Stimulated activated CD8-positive, alpha-beta memory T cell treated with anti-CD3 and anti-CD28 coated beads, Interleukin-4, amount 100 ng/mL, for 24 hours (primary cell): ENCODE results near the gene B3GLCT.
"Not testable (repeated sequence)": the region's sequence is repeated elsewhere in the genome, so short reads cannot be mapped to it uniquely, and the experiment has no call there.

ENCODE experiments used
- DNase-seq: peaks from one replicate; pipeline ENCODE4 v3.0.0-alpha.2; 2020; ENCODE audit warnings: low read depth

Gene B3GLCT

DNA sequence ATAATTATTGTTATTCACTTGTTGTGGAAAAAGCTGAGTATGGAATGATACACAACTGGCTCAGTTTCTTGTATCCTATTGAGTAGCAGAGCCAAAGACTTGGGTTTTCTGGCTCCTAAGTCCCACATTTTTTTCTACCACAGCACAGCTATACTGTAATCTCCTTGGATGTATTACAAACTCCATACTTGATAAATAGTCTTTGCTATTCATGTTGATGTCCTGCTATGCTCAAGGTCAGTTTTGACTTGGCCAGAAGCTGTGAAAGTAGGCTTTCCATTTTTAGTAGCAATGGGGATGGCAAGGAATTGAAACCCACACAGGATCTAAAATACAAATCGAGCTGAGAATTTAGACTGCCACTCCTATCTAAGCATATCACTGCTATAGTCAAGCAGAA, 79.1 kb downstream of the B3GLCT start:
- no peak for DNase-seq

DNA sequence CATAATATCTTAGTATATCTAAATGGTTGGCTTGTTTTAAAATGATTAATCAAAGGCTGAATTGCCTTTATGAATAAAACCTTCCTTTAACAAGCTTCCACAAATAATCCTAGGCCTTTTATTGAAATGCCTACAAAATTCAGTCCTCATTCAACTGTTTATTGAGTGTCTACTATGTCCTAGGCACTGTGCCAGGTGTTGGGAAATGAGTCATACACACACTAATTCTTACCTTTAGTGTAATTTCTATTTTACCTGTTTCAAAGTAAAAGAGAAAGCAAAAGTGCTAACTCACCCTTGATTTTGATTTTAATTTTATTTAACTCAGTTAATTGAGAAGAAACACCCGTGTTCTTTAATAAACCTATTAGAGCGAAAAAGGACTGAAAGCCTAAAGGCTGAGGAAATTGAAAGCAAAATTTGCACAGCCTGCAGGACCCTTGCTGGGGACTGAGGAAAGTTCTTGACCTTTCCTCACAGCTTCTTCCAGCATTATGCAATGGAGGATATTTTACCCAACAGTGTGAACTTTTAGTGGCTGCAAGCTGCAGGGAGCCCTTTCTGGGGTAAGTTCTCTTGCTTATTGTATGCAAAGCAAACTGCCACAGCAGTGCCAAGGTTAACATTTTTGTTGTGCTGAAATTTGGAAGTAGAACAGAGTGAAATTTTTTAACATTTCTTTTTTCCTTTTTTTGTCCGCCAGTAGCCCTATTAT, 83.1 kb downstream of the B3GLCT start:
- no peak for DNase-seq

DNA sequence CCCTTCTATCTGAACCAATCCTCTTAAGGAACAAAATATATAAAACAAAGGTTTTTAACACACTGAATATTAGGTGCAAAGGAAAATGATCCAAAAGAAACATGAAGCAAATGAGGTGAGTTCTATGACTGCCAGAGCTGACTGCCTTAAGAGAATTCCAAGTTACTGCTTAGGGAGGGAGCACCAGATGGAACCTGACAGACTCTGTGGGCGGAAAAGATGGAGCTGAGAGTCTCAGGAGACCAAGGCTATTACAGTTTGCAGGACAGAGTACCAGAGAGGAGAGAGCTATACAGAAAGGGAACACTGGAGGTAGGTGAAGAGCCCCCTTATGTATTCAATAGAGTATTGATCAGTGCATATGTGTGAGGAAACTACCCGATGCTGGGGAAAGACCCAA, 87.2 kb downstream of the B3GLCT start:
- DNase-seq = no peak

DNA sequence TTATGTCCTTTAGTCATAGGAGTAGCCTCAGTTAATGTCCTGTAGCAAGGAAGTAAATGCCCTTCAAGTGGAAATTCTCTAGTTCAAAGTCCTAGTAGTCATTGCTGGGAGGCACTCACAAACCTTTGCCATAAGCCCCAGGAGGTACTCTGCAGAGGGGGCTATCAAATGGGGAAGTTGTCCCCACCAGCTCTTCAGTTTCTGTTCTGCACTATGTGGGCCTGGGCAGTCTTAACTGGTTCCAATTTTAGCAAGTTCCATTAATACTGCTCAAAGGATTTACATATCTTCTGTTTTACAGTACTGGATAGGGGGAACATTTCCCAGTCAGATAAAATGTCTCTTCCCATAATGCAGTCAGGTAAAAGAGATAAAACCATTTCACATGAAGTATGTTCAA, 101.3 kb downstream of the B3GLCT start:
- DNase-seq = no peak

DNA sequence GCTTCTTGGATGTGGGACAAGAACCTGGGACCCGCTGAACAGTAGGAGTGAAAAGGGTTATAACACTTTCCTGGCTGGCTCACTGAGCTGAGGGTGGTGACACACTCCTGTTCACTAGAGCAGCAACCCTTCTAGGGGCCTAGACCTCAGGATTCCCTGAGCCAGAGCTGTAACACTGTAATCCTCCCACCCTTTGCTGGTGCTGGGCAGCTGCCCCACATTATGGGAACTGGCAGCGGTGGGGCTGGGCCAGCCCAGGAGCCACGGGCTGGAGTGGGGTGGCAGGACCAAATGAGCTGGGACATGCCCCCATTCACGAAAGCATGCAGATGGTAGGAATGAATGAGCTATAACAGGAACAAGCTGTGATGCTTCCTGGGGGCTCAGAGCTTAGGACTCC, 110.6 kb downstream of the B3GLCT start:
- no peak for DNase-seq

DNA sequence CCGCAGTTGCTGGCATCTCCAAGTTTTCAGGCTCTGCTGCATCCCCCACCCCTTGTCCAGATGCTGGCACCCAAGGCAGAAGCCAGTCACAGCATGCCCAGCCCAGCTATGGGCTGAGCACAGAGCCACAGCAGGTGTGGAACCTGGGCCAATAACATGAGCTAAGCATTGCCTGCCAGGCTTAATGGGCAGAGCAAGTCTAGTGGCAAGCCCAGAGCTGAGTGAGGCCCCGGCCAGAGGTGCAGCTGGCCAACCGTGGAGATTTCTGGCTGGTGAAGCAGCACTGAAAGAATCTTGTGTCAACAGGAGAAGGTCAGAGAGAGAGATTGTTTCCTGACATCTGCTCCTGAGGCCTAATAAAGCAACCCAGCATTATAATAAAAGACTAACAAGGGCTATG, 111.0 kb downstream of the B3GLCT start:
- DNase-seq = no peak

DNA sequence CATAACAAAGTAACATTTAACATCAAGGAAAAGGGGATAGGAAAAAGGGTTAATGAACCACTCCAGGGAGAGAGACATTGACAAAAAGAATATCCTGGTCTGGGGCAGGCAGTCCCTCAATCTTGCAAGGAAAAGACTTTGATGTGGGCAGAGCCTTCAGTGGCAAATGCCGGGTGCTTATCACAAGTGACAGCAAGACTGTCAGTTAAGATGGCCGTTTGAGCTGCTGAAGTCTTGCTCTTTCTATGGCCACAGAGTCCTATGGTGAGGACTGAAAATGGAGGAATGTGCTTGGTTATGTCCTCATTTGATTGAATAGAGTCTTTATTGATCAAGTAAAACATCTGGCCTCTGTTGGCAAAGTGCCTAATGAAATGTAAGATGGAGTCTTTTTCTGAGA, 112.1 kb downstream of the B3GLCT start:
- no peak for DNase-seq

DNA sequence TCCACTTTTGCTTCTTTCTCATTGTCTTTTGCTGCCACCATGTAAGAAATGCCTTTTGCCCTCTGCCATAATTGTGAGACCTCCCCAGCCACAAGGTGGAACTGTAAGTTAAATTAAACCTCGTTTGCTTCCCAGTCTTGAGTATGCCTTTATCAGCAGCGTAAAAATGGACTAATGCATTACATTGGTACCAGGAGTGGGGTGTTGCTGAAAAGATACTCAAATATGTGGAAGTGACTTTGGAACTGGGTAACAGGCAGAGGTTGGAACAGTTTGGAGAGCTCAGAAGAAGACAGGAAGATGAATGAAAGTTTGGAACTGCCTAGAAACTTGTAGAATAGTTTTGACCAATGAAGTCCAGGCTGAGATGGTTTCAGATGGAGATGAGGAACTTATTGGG, 115.2 kb downstream of the B3GLCT start:
- DNase-seq = no peak

DNA sequence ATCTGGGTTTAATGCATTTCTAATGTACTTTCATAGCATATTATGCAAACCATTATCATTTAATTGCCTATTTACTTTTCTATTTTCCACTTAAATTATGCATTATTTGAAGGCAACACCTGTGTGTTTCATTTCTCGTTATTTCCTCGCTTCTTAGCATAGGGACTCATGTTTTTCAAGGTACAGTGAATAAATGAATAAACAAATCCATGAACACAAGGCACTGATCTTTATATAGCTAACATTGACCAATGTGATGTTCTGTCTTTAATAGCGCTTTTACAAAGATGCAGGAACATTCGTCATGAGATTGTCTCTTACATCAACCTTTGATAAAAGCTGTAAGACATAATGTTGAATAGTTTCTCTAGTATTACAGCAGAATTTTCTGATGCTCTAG, 121.2 kb downstream of the B3GLCT start:
- no peak for DNase-seq

DNA sequence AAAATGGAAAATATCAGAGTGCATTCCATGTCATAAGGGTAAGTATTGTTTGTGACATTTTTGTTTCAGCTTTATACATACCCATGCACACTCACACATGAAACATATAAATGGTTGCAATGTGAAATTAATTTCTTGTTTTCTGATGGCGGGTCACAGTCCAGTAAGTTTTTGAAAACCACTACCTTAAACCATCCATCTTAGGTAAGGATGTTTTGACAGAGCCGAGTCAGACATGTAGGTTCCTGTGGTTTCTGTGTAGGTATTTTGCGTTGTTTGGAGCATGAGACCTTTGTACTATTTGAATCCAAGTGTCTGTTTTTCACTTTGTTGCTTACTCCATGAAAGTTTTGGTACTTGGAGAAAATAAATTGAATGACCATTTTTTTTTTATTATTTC, 121.7 kb downstream of the B3GLCT start:
- no peak for DNase-seq

DNA sequence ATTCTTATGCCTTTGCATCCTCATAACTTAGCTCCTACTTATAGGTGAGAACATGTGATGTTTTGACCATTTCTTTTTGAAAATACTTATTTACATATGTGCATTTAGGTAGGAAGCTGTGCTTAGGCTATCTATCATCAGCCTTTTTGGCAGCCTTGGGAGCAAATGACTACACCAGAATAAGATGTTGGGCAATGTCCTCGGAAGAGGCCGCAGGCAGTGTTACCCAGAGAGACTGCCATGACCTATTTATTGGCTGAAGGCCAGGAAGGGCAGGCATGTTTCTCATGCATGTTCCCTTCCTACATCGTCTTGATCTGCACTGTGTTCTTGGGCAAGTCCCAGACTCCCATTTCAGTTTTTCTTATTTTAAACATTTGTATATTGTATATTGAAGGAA, 122.3 kb downstream of the B3GLCT start:
- DNase-seq = no peak

DNA sequence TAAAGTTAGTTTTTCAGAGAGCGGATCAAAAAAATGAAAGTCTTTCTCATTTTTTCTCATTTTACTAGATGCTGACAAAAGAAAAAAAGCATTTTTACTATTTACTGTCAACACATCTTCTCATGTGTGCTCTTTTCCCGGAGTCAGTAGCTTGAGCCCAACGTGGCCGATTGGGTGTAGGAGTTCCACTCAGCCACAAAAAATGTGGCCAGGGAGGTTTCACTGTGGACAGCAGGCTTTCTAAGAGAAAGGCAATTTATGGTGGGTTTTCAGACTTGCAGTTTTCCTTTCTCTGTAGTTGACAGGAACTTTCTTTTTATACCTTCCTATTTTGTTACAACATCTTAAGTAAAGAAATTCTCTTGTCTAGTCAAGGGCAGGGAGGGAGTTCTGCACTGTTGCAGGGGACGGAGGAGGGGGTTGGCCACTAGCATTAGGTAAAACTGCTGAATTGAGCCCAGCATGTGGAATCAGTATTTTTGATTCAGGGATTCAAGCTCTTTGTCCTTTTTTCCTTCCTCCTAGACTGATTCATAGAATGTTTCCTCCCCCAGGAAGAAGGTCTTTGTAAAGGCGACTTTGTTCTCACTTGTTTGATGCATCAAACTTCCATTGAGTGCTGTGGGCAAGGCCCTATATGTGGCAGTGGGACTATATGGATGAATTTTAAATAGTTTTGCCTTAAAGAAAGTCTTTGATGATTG, 123.1 kb downstream of the B3GLCT start:
- DNase-seq = no peak

DNA sequence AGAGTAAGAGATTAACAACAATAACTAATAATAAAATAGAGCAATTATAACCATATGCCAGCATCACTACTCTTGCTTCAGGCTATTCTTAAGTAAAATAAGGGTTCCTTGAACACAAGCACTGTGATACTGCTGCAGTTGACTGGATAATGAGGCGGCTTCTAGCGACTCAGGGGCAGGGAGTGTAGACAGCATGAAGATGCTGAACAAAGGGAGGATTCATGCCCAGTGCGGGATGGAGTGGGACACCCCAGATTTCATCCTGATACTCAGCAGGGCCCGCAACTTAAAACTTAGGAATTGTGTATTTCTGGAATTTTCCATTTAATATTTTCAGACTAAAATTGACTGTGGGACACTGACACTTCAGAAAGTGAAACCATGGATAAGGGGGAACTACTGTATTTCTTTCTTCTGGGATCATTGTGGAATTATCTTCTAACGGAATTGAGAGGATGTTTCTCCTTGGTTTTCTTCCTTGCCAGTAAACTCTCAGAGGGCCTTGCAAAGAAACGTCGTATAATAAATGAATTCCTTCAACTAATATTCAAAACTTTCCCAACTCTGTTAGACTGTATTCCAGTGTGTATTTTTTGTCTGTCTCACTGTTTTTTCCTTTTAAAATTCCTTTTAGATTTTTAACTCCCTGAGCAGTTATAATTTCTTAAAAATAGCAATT, 127.5 kb downstream of the B3GLCT start:
- no peak for DNase-seq

DNA sequence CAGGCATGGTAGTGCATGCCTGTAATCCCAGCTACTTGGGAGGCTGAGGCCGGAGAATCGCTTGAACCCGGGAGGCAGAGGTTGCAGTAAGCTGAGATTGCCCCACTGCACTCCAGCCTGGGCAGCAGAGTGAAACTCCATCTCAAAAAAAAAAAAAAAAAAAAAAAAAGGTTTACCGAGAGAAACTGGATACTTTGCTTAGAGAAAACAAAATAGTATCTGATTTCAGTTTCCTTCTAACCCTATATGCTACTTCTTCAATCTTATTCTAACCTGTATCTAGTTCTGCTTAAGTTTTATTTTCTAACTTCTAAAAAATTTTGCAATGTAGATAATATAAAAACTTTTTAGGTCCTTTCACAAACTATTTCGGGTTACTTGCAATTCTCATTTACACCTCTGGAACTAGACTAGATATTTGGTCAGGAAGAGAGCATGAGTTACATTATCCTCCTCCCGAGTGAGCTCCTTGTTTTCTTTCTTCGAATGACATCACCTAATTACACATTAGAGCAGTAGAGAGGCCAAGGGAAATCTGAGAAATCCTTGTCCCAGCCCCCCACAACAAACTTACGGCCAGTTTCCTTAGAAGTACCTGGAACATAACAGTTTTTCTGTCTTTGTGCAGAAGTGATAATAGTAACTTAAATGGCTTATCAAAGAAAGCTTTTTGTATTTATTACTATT, 128.9 kb downstream of the B3GLCT start:
- no peak for DNase-seq

DNA sequence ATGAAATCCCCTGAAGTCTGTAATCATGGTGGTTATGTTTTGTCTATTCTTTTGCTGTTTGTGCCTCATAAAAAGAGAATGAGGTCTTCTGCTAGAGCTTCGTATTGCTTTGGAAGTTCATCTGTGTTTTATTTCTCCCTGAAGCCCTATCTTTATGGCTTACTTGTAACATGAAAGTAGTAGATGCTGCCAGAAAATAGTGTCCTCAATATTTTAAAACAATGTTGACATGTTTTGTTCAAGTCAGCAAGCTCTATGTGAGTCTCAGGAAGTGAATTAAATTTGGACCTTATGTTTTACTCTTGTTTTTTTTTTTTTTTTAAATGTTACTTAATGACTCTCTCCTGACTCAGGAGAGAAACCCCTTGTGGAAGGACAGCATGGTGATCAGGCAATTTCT, 130.5 kb downstream of the B3GLCT start:
- no peak for DNase-seq

DNA sequence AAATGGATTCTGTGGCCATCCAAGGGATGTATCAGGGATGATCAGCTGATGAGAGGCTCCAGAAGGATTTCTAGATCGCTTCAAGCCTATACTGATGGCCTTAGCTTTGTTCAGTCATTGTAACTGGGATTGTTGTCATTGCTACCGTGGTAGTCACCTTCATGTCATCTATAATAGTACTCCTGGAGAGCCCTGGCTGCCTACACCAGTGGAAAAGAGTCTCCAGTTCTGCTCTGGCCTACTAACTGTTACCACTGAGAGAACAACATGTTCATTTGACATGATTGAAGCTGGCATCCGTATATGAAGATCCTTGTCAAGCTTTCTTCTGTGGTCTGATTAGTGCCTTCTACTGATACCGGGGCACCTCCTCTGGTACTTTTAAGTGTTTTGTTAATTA, 131.3 kb downstream of the B3GLCT start:
- DNase-seq = no peak

DNA sequence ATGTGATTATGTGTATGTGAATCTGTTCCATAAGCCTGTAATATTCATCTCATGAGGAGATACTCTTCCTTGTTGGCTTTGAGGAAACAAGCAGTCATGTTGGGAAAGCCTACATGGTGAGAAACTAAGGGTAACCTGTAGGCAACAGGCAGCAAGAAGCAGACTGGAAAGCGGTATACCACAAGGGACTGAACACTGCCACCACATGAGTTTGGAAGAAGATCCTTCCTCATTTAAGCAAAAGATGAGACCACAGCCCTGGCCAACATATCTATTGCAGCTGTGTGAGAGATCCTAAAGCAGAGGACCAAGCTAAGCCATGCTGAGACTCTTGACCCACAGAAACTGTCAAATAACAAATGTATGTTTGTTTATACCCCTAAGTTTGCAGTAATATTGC, 134.8 kb downstream of the B3GLCT start:
- DNase-seq = no peak

DNA sequence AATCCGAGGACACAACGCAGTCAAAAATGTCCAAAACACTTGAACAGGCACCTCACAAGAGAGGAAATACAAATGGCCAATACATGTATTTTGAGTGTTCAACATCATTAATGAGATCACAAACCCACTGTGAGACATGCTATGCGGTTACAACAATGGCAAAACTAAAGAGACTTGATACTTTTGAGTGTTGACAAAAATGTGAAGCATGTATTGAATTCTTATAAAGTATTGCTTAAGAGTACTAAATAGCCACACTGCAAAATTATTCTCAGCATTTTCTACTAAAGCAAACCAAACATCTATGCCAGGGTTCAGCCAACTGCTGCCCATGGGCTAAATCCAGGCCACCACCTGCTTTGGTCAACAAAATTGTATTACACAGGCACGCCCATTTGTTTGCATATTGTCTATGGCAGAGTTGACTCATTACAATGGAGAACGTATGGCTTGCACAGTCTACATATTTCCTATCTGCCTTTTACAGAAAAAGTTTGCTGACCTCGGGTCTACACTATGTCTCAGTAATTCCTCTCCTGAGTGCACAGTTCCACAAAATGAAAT, 135.3 kb downstream of the B3GLCT start:
- no peak for DNase-seq

DNA sequence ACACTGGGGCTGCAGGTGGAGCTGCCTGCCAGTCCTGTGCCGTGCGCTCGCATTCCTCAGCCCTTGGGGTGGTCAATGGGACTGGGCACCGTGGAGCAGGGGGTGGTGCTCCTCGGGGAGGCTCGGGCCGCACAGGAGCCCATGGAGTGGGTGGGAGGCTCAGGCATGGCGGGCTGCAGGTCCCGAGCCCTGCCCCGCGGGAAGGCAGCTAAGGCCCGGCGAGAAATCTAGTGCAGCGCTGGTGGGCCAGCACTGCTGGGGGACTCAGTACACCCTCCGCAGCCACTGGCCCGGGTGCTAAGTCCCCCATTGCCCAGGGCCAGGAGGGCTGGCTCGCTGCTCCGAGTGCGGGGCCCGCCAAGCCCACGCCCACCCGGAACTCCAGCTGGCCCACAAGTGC, 139.8 kb downstream of the B3GLCT start:
- not testable (repeated sequence) for DNase-seq

DNA sequence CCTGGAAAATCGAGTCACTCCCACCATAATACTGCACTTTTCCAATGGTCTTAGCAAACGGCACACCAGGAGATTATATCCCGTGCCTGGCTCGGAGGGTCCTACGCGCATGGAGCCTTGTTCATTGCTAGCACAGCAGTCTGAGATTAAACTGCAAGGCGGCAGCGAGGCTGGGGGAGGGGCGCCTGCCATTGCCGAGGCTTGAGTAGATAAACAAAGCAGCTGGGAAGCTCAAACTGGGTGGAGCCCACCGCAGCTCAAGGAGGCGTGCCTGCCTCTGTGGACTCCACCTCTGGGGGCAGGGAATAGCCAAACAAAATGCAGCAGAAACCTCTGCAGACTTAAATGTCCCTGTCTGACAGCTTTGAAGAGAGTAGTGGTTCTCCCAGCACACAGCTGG, 141.1 kb downstream of the B3GLCT start:
- DNase-seq = not testable (repeated sequence)

DNA sequence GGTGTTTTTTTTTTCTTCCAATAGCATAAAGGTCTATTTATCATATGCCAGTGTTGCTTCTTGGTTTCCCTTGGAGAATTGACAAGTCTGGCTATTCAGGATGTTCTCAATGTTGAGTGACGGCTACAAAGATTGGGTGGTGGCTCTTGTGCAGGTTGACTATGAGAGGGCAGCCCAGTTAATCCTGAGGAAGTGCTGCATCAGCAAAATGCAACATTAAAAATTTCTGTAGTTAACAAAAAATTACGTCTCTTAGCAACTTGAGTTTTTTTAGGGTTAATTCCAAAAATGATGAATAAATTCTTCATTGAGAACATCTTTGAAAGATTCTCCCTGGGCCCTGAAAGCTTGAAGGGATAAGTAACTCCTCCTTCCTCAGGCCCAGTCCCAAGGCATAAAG, 147.1 kb downstream of the B3GLCT start:
- DNase-seq = no peak

DNA sequence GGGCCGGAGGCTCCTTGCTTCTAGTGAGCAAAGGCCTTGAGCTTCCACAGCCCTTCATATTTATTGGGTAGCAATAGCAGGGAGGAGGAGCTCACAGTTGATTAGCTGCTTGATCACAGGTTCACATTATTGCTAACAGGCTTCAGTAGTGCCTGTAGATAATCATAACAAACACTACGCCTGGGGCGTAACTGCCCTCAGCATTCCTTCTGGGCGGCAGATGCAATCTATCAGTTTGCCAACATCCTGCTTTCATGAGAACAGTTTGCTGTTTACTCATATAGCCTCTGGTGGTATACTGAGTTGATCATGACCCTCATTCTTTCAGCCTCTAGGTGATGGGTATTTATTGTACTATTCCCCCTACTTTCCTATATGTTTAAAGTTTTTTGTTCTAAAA, 149.4 kb downstream of the B3GLCT start:
- DNase-seq = no peak

DNA sequence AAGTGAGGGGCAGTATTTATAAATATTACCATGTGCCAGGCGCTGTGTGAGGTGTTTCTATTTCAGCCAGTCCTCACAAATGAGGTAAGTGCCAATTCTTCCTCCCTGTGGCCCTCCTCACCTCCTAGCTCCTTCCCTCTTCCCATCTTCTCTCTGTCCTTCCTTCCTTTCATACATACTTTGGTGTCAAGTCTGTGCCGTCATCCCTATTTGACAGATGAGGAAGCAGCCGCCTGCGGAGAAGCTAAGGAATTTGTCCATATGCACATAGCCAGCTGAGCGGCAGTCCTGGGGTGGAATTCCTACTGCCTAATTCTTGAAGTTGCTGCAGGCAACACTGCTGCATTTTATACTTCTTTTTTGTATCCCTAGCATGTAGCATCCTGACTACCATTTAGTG, 150.8 kb downstream of the B3GLCT start:
- no peak for DNase-seq
